Epithelial cell of esophagus (primary cell): ENCODE measurements around the gene GPR176.
A peak's percentile ranks its signal among the peaks of the same experiment; 100 is the strongest.

ENCODE experiments used
- DNase-seq: peaks from one replicate; pipeline ENCODE4 v3.0.0; 2010; ENCODE audit warnings: low read depth
- H3K4me3 ChIP-seq: 2 replicates; pipeline ENCODE4 v1.5.1; 2011; ENCODE audit warnings: mild to moderate bottlenecking, low read length, control low read depth
- TF ChIP-seq, protein P1 (sequence below): IDR thresholded peaks from 2 replicates; pipeline ENCODE4 v1.5.1; 2011; ENCODE audit warnings: low read depth, mild to moderate bottlenecking, low read length, control low read depth, inconsistent platforms; ENCODE audit not compliant: insufficient read depth; ENCODE audit errors: missing control alignments

The GPR176 gene

GRCh38 chr15:39960411-39960810, 40.3 kb upstream of the GPR176 start:
- DNase-seq = no peak
- no peak overlapping the region for H3K4me3 ChIP-seq
- TF ChIP-seq, protein P1, sequence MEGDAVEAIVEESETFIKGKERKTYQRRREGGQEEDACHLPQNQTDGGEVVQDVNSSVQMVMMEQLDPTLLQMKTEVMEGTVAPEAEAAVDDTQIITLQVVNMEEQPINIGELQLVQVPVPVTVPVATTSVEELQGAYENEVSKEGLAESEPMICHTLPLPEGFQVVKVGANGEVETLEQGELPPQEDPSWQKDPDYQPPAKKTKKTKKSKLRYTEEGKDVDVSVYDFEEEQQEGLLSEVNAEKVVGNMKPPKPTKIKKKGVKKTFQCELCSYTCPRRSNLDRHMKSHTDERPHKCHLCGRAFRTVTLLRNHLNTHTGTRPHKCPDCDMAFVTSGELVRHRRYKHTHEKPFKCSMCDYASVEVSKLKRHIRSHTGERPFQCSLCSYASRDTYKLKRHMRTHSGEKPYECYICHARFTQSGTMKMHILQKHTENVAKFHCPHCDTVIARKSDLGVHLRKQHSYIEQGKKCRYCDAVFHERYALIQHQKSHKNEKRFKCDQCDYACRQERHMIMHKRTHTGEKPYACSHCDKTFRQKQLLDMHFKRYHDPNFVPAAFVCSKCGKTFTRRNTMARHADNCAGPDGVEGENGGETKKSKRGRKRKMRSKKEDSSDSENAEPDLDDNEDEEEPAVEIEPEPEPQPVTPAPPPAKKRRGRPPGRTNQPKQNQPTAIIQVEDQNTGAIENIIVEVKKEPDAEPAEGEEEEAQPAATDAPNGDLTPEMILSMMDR = no peak

- TF ChIP-seq, protein P1 = no peak
- no peak overlapping the region for H3K4me3 ChIP-seq
- no peak for DNase-seq
Observed at GRCh38 chr15:39959411-39959810, 39.3 kb upstream of the GPR176 start.

GRCh38 chr15:39957481-39957880, 37.4 kb upstream of the GPR176 start:
- H3K4me3 ChIP-seq = no peak overlapping the region
- no peak for DNase-seq
- TF ChIP-seq, protein P1 = no peak

DNA sequence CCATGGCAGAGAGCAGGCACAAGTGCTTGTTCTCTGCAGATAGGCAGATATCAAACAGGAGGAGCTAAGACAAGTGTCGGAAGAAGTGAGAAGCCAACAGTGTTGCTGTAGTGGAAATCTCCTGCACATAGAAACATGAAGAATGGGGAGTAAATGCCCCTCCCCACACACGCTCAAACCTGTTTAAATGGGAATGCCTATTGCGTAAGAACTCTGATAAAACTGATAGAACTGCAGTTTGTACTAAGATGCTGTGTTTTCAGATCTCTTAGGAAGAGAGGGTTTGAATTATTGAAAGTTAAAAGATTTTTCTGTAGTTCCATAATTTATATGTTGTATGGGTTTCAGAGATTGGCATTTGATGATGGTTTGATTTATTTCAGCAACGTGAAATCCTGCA, 33.5 kb upstream of the GPR176 start:
- TF ChIP-seq, protein P1 = no peak

DNA sequence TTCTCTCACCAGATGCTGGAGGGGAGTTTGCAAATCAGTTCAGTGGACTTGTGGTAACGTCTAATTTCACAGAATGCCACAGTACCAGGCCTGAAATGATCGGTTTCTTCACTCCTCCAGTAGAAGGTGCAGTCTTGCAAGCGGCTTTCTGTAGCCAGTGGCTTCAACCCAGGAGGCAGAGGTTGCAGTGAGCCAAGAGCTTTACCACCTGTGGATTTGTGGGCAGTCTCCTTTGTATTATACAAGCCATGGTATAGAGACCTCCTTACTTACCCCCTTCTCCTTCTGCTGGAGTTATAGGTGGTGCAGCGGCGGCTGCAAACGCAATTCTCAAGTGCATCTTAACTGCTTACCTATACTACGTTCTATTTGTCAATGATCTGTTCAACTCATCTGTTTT, 31.5 kb upstream of the GPR176 start:
- DNase-seq = no peak
- no peak overlapping the region for H3K4me3 ChIP-seq
- TF ChIP-seq, protein P1 = no peak

More for the DNA sequence above, 33.5 kb upstream of the GPR176 start:
- peak; percentile 75 for DNase-seq
- H3K4me3 ChIP-seq = no peak overlapping the region

DNA sequence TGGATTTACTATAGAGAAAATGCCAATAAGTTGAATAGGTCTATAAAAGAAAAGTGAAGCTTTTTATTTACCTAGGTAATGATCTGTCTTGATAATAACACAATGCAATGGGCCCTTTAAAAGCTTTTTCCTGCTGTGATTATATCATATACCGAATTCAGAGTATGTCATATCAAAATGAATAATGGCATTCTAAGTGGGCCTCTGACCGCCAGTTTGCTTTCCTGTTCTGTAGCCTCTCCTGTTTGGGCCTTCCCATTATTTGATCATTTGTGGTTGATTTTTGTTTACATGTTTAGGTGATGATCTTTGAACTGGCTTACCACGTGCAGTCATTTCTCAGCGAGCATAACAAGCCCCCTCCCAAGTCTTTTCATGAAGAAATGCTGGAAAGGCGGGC, 28.8 kb upstream of the GPR176 start:
- TF ChIP-seq, protein P1 = no peak
- DNase-seq = no peak
- no peak overlapping the region for H3K4me3 ChIP-seq

- TF ChIP-seq, protein P1 = no peak
- DNase-seq = no peak
- H3K4me3 ChIP-seq = no peak overlapping the region
Observed at GRCh38 chr15:39947401-39948197, 27.5 kb upstream of the GPR176 start.
